HG02840 (cell line): ENCODE results near the gene SPAM1.
"Not testable (repeated sequence)": the region's sequence is repeated elsewhere in the genome, so short reads cannot be mapped to it uniquely, and the experiment has no call there.

Source experiments
- ATAC-seq: cut with Tn5 transposase; IDR thresholded peaks from one replicate; pipeline ENCODE4 v1.9.1; 2021; ENCODE audit warnings: mild to moderate bottlenecking, moderate library complexity, moderate number of reproducible peaks; ENCODE audit not compliant: unreplicated experiment, low FRiP score

Gene SPAM1

DNA sequence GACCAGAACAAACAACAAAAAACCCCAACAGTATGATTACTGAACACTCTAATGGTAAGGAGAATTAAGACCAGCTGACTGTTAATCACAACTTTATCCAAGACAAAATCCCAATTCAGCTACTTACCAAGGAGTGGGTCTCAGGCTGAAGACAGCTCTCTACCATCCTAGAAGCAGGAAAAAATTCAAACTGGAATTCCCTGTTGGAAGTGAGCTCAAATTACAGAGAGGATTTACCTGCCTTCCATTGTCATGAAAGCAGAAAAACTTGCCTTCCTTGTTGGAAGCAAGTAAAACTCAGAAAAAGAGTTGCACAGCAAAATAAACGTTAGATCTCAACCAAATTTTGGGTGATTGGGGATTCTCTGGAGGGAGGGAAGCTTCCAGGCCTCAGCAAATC lies 20.9 kb downstream of the SPAM1 start:
- no peak for ATAC-seq

DNA sequence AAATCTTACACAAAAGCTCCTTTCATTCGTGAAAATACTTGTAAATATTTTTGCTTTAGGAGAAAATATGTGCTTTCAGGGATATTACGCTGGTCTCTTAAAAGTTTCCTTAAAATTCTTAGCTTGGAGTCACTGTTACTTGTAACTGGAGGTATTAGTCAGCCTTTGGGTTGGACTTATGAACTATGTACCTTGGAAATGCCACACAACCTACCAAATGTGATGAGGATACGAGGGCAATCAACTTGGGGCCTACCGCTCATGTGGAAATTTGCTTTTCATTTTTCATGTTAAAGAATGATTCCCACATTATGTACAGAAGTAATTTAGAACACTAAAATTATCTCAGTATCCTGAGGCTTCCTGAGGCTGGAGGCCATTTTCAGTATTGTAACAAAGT lies 23.1 kb downstream of the SPAM1 start:
- ATAC-seq, result no peak

DNA sequence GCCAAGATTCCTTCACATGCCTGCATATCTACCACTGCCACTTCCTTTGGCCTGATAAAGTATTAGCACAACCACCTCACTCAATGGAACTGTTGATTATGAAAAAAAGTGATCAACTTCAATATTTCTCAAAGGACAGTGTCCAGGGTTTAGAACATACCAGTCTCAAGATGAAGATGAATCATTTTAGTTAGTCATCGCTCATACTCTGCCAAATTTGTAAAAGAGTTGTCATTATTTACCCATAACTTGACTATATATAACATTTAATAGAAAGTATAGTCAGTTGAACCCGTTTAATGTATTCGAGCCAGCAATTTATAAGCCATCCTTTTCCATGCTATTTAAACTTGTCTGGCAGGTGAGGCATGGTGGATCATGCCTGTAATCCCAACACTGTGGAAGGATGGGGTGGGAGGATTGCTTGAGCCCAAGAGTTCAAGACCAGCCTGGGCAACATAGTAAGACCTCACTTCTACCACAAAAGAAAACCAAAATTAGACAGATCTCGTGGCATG lies 33.2 kb downstream of the SPAM1 start:
- no peak for ATAC-seq

DNA sequence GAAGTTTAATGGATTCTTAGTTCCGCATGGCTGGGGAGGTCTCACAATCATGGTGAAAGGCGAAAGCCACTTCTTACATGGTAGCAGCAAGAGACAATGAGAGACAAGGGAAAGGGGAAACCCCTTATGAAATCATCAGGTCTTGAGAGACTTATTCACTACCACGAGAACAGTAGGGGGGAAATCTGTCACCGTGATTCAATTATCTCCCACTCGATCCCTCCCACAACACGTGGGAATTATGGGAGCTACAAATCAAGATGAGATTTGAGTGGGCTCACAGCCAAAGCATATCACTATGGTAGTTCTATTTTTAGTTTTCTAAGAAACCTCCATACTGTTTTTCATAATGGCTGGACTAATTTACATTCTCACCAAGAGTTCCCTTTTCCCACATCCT lies 36.7 kb downstream of the SPAM1 start:
- no peak for ATAC-seq

DNA sequence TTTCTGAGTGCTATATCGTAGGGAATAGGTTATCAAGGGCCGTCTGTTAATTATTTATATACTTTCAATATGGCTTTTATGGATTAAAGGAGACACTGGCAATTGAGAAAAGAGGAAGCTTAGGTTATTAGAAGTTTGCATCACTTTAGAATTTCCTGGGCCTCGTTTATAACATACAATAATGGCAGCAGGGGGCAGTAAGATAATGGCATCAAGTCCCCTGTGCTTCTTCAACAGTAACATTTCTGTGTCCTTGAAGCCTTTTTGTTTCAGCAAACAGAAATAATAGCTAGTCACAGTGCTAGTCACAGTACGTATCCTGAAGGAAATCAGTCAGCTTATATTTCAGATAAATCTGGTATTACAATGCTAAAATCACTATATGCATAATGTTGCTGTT lies 41.9 kb downstream of the SPAM1 start:
- no peak for ATAC-seq

DNA sequence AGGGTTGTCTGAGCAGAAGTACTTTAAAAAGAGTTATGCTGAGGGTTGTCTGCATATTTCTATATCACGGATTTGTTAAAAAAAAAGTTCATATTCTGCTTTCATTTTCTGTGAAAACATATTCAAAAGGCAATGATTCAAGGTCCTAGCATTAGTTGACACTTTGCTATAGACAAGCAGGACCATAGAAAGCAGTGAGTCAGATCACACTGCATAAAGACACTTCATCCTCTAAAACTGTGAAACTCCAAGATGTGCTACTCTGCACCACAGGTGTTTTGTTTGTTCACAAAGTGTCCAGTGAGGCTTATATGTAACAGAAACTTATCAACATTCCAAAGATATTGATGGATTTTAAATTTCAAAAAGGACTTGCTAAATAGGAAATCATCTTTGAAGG lies 47.0 kb downstream of the SPAM1 start:
- ATAC-seq, result no peak

DNA sequence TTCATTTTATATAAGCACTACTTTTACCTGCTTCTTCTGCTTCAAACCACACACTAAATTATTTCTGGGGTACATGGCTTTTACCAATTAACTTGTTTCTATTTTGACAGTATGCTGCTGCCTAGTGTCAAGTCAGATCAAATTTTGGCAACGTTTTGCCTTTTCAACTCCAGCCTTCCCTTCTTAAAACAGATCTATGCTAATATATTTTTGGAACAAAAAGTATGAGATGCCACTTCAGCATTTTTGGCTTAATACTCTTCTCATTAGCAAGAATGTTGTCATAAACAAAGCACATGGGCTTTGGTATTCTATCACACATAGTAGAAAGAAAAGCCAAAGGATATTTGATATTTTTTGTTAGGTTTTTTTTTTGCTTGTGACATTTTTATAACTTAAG lies 47.8 kb downstream of the SPAM1 start:
- ATAC-seq, result no peak

DNA sequence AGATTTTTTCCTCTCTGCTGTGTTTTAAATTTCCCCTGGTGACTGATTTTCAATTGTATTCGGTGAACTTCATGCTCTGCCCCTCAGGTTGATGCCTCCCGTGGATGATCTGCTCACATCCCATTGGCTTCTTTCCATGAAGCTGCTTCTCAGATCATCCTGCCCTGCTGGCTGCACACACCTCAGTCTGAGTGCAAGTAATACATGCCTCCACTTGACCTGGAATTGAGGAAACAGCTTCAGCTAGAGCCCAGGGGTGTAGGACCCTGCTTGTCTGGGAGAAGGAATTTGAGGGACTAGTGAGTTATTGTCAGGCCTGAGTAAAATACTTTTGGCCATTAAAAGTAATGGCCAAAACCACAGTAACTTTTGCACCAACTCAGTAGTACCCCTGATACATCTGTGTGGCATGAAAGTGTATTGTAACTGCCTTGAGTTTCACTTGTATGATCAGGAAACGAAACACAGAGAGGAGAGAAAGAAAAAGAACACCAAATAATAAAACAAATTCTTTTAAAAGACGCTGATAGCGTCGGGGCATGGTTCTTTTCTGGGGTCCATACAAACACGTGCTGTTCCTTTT lies 49.4 kb downstream of the SPAM1 start:
- ATAC-seq, result no peak

DNA sequence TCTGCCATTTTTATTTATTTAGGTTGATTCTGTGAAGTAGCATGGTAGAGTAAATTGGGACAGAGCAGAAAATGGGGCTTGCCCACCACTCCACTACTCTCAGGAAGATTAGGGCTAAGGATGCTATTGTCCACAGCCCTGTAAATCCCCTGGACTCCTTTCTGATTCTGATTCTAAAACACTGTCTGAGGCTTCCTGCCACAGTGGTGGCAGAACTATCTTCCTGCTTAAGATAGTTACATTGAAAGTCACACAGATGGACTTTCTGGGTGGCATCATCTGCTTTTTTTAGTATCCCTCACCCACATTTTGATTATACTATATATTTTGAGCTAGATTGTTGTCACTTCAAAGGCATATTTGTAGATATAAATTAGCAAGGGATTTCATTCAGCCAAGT lies 50.0 kb downstream of the SPAM1 start:
- no peak for ATAC-seq

DNA sequence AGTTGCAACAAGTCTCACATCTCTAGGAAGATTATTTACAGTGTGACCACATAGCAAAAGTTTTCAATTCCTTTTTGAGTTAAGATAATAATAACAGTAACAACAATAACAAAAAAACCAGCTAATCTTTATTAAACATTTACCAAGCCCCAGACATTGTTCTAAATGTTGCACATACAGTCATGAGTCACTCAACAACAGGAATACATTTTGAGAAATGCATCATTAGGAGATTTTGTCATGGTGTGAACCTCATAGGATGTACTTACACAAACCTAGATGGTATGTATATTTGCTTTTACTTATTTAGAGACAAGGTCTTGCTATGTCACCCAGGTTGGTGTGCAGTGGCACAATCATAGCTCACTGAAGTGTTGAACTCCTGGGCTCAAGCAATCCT lies 52.0 kb downstream of the SPAM1 start:
- no peak for ATAC-seq

DNA sequence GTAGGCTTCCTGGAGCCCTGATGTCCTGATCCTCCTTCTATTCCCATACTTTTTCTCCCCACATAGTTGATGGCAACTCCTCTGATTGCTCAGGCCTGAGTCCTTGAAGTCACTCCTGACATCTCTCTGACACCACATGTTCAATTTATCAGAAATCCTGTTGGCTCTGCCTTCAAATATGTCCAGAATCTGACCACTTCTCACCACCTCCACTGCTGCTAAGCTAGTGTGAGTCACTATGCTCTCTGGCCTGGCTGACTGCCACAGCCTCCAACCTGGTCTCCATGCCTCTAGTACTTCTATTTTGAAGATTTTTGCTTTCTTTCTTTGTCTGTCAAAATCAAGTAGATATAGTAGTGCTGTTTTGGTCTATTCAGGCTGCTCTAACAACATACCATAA lies 54.8 kb downstream of the SPAM1 start:
- no peak for ATAC-seq

DNA sequence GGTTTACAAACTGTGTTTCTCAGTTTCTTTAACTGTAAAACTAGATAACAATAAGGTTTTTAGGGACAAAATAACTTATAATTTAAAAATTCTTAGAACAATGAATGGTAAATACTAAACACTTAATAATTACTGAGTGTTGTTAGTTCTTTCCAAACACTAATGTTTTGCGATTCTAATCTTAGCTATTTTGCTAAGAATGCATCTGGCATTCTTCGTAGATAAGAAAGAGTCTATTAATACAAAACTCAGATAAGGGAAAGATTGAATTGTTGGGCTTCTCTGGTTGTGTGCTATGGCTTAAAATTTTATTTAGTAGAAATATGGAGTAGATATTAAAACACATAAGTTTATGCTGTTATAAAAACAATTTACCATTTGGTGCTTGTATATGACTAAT lies 62.4 kb downstream of the SPAM1 start:
- no peak for ATAC-seq

DNA sequence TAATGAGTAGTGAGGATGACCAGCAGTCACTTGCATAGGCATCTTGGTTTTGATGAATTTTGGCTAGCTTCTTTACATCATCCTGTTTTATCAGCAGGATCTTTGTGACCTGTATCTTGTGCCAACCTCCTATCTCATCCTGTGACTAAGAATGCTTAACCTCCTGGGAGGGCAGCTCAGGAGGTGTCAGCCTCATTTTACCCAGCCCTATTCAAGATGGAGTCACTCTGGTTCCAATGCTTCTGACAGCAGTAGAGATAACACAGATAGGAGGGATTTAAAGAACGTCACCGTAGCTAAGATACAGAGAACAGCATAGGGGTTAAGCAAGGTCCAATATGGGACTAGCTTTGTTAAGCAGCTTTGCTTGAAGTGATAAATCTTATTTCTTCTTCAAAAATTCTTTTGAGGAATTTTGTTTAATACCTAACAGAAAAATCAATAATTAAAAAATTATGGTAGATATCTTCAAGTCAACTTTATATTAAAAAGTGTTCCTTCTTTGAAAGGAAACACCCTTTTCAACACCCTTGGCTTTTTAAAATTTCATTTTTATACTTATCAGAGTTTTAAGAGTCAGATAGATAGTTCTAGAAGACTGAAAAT lies 68.0 kb downstream of the SPAM1 start:
- ATAC-seq, result no peak

DNA sequence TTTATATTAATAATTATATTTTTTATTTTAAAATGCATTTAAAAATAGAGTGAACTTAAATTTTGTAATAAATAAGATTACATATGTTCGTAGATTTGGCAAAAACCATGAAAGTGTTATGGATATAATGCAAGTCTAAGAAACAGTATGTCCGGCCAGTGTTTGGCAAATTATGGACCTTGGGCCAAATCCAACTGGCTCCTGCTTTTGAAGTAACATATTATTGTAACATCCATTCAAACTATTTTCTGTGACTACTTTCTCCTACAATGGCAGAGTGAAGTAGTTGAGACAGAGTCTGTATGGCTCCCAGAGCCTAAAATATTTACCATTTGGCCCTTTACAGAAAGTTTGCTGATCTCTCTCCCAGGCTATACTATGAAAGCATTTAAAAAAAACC lies 69.0 kb downstream of the SPAM1 start:
- ATAC-seq, result no peak

DNA sequence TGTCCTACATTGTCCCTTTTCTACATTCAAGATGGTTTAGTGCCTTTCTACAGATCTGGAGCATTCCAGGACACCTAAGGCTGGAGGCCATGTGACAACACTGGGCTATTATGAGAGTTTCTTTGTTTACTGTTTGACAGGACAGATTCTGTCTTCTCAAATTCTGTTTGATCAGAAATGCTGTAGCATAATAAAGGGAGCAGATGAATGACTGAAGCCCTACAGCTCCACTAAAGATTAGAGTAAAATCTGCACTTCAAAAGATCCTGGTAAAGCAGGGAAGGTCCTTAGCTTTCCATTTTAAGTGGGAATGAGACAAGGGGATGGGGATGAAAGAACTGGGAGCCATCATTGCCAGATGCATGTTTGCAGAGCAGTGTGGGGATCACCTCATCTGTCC lies 69.4 kb downstream of the SPAM1 start:
- ATAC-seq, result no peak

DNA sequence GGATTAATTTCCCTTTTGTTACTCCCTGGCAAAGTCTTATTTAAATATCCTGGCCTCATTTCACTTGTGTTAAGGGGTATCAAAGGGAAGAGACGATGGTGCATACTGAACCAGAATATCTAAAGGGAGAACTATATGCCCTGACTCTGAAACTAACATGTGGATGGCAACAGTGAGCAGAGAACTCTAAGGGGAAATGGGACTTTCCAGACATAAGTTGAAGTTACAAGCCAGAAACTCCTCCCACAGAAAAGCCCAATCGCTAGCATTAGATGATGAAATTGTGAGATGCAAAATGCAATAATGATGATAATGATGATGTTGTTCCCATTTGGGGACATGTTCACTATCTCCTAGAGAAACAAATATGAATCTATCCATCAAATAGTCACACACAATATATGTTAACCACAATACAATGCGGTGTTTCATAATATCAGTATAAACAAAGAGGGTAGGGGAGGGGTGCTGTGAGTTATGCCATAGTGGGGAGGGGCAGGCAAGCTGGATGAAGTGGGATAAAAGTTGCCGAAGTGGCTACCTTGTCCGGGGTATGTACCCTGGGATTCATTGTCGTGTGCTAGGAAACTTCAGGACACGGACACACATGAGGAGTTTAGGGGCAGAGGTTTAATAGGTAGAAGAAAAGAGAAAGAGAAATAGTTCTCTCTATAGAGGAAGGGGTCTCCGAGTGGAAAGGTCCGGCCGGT lies 70.7 kb downstream of the SPAM1 start:
- ATAC-seq, result no peak

DNA sequence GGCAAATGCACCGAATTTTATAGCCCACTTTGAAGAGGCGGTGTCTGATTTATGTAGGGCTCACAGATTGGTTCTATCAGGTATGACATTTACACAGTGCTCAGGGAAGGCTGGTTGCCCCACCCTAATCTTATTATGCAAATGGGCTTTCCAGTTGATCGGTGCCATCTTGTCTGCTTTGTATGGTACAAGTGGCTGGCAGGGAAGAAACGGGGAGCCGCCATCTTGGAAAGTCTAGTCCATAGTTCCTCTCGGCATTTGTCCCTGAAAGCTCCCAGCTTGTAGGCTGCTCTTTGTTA lies 71.2 kb downstream of the SPAM1 start:
- no peak for ATAC-seq

DNA sequence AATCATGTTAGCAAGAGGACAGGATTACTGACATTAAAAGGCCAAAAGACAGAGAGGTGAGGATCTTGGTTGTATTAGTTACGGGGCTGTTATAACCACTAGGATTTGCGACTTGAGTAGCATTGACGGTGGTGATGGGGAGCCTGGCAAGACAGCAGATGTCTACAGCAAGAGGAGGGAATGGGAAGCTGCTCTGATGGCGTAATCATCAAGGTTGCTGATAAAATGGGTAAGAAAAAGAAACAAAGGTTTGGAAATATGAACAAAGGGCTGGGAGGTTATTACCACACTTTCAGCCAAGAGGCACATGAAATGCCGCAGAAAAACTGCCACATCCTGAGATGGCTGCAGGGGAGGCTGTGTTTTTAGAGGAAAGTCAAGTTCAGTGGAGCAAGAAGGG lies 73.9 kb downstream of the SPAM1 start:
- ATAC-seq, result no peak

DNA sequence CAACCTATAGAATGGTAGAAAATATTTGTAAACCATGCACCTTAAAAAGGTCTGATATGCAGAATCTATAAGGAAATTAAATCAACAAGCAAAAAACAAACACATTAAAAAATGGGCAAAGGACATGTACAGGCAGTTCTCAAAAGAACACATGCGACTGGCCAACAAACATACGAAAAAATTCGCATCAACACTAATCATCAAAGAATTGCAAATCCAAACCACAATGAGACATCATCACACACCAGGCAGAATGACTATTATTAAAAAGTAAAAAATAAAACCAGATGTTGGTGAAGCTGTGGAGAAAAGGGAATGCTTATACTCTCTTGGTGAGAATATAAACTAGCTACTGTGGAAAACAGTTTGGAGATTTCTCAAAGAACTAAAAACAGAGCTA lies 74.7 kb downstream of the SPAM1 start:
- no peak for ATAC-seq

DNA sequence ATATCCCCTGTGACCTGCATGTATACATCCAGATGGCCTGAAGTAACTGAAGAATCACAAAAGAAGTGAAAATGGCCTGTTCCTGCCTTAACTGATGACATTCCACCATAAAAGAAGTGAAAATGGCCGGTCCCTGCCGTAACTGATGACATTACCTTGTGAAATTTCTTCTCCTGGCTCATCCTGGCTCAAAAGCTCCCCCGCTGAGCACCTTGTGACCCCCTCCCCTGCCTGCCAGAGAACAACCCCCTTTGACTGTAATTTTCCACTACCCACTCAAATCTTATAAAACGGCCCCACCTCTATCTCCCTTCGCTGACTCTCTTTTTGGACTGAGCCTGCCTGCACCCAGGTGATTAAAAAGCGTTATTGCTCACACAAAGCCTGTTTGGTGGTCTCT lies 83.3 kb downstream of the SPAM1 start:
- ATAC-seq, result not testable (repeated sequence)

DNA sequence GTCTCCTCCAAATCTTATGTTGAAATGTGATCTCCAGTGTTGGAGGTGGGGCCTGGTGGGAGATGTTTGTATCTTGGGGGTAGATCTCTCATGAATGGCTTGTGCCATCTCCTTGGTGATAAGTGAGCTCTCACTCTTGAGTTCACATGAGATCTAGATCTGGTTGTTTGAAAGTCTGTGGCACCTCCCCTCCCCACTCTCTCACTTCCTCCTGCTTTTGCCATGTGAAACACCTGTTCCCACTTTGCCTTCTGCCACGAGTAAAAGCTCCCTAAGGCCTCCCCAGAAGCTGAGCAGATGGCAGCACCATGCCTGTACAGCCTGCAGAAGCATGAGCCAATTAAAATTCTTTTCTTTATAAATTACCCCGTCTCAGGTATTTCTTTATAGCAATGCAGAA lies 84.3 kb downstream of the SPAM1 start:
- no peak for ATAC-seq
